Thyroid gland (tissue), 4 donors: ENCODE results near the gene STAG1.
A peak's percentile ranks its signal among the peaks of the same experiment; 100 is the strongest.

Source experiments
- POLR2A ChIP-seq, 2 donors: fragments of 450-650 bp; IDR thresholded peaks; one replicate each; pipeline ENCODE4 v1.6.1; 2017; ENCODE audit warnings: antibody characterized with exemption in 2 of 2, mild to moderate bottlenecking in 2 of 2, moderate library complexity in 1 of 2
- TF ChIP-seq, protein P1 (sequence below), 6 experiments: fragments of 200-600 bp in 3 of 6; fragments of 450-650 bp in 3 of 6; sonication (generic) in 3 of 6; IDR thresholded peaks; one replicate each; pipeline ENCODE4 v1.5.1; 2016 to 2019; ENCODE audit warnings: antibody characterized with exemption in 6 of 6, mild to moderate bottlenecking in 2 of 6, inconsistent platforms in 1 of 6, moderate library complexity in 1 of 6

DNA sequence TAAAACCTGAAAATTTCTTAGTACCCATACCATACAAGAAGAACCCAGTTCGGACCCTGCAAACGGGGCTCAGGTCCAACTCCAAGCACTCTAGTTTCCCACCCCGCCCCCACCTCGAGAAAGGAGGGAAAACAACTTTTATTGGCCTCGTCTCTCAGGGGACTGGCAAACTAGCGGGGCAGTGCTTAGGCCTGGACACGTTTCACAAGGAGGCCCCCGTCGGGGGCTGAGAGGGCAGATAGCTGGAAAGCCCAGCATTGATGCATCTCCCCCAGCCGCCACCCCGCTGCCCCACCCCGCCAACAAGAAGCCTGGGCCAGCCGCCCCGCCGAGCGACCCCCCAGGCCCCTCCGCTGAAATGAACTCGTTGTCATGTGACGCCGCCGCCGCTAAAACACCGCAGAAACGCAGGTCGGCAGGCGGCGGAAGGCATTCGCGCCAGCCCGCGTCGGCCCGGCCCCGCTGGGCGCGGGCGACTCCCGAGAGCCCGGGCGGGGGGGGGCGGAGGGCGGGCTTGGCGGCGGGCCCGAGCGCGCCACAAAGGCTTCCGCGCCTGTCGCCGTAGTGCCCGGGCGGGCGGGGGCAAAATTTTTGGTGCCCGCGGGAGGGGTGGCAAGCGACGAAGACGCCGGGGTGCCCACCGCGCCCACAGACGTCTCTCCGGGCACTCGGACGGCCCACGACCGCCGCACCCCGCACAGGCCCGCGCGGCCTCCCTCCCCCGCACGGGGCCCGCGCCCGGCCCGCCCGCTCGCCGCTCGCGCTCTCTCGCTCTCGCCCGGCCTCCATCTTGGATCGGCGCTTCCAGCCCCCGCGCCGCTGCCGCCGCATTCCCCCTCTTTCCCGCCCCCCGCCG, 634 bp downstream of the STAG1 start:
- TF ChIP-seq, protein P1, sequence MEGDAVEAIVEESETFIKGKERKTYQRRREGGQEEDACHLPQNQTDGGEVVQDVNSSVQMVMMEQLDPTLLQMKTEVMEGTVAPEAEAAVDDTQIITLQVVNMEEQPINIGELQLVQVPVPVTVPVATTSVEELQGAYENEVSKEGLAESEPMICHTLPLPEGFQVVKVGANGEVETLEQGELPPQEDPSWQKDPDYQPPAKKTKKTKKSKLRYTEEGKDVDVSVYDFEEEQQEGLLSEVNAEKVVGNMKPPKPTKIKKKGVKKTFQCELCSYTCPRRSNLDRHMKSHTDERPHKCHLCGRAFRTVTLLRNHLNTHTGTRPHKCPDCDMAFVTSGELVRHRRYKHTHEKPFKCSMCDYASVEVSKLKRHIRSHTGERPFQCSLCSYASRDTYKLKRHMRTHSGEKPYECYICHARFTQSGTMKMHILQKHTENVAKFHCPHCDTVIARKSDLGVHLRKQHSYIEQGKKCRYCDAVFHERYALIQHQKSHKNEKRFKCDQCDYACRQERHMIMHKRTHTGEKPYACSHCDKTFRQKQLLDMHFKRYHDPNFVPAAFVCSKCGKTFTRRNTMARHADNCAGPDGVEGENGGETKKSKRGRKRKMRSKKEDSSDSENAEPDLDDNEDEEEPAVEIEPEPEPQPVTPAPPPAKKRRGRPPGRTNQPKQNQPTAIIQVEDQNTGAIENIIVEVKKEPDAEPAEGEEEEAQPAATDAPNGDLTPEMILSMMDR (IDR thresholded peaks at IDR 0.05), result no peak
- TF ChIP-seq POLR2A (IDR thresholded peaks at IDR 0.05), result peak in 1 of 2 donors; percentile 32
